ENCODE data around the gene CETN3.

CETN3 gene

DNA sequence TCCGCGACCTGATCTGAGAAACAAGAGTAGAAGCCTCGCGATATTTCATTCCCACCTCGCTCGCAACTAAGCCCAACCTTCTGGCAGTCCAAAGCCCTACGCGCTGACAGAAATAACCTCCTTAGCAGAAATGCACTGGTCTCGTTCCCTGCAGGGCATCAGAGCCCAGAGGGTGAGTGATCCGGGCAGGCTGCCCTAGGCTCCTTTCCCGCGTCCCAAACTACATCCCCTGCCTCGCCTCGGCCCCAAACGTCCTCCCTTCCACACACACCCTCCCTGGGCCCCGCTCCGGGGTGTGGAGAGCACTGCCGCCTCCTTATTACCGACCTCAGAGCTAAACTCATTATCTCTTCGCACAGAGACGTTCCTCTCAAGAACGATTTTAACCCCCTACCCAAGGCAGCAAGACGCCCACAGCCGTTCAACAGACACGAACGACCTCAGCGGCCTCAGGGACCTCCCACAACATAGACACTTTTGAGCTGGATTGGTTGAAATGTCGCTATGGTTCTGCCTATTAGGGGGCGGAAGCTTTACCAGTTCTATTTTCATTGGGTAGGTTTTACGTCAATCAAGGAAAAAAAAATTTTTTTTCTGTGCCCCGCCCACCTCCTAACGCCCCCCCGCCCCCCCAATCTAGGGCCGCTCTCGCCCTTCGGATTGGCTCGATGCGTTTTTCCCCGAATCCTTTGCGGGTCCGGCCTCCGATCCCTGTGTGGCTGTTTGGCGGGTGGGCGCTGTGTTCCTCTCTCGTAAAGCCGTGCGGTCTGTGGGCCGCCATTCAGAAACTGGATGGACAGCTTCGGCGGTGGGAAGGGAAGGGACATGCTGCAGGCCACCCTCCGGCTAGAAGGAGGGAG lies at the start of gene CETN3:
Gene CETN3, minus strand, starts transcription at position 439 of the 860 bp plus-strand sequence. Its CDS starts 95 bp downstream, at position 344.
- Histone ChIP-seq H4K20me1 (ENCODE audit: insufficient read depth, low read length) (no peaks in the 10 kb centered on the region), H3K4me2 (ENCODE audit: low read depth, low read length) (peak within 1 kb of the TSS; percentile 70), H2AFZ (ENCODE audit: low read length) (peak within 1 kb of the TSS; percentile 97), H3K79me2 (ENCODE audit: low read length) (peaks cover 10% of the 10 kb centered on the region), H3K4me3 (ENCODE audit: low read length) (peak within 1 kb of the TSS; percentile 99), H3K36me3 (replicated peaks; ENCODE audit: insufficient read depth, low read length) (no peaks in the 10 kb centered on the region), H3K9me2 (replicated peaks; ENCODE audit: insufficient read depth, low read length) (no peaks in the 10 kb centered on the region), H3K9ac (ENCODE audit: low read length) (peak within 1 kb of the TSS; percentile 98), H3K9me3 (replicated peaks; ENCODE audit: insufficient read depth, low read length) (no peaks in the 10 kb centered on the region), H3F3A (ENCODE audit: insufficient read depth, low read length) (peaks cover 10% of the 10 kb centered on the region), H3K27me3 (replicated peaks; ENCODE audit: insufficient read depth, low read length) (no peaks in the 10 kb centered on the region), H3K4me1 (ENCODE audit: low read length) (no peaks in the 10 kb centered on the region), H3K27ac (ENCODE audit: low read length) (peak within 1 kb of the TSS; percentile 93)
- DNase-seq: peak; percentile 93
- TF ChIP-seq, protein P1, sequence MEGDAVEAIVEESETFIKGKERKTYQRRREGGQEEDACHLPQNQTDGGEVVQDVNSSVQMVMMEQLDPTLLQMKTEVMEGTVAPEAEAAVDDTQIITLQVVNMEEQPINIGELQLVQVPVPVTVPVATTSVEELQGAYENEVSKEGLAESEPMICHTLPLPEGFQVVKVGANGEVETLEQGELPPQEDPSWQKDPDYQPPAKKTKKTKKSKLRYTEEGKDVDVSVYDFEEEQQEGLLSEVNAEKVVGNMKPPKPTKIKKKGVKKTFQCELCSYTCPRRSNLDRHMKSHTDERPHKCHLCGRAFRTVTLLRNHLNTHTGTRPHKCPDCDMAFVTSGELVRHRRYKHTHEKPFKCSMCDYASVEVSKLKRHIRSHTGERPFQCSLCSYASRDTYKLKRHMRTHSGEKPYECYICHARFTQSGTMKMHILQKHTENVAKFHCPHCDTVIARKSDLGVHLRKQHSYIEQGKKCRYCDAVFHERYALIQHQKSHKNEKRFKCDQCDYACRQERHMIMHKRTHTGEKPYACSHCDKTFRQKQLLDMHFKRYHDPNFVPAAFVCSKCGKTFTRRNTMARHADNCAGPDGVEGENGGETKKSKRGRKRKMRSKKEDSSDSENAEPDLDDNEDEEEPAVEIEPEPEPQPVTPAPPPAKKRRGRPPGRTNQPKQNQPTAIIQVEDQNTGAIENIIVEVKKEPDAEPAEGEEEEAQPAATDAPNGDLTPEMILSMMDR (IDR thresholded peaks at IDR 0.05; ENCODE audit: low read length): no peak
- TF ChIP-seq EZH2 (optimal IDR thresholded peaks at IDR 0.05; ENCODE audit: low read depth, low read length) (no peak), EZH2phosphoT487 (IDR thresholded peaks at IDR 0.05; ENCODE audit: low read length) (no peak)

DNA sequence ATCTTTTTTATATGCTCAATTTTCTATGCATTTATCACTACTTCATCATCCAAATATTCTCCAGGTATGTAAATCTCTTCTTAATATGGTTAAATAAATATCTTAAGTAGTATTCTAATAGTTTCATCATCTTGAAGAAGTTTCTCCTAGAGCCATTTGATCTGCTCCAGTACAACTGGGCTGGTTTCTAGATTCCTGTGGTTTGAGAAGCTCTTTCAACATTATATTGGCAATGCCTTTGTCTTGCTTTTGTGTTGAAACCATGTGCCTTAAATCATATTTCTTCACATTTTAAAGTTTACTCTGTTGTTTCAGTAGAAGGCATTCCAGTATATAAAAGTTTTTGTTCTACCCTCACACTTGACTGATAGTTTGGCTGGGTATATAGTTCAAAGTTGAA lies 37.4 kb upstream of the CETN3 start:
- Histone ChIP-seq H3K4me3 (ENCODE audit: low read length) (no peak overlapping the region), H4K20me1 (ENCODE audit: insufficient read depth, low read length) (no peaks in the 10 kb centered on the region), H3K36me3 (replicated peaks; ENCODE audit: insufficient read depth, low read length) (no peaks in the 10 kb centered on the region), H3K9me3 (replicated peaks; ENCODE audit: insufficient read depth, low read length) (no peaks in the 10 kb centered on the region), H3K9me2 (replicated peaks; ENCODE audit: insufficient read depth, low read length) (no peaks in the 10 kb centered on the region), H3K4me1 (ENCODE audit: low read length) (no peaks in the 10 kb centered on the region), H3K9ac (ENCODE audit: low read length) (no peak overlapping the region), H3F3A (ENCODE audit: insufficient read depth, low read length) (no peaks in the 10 kb centered on the region; the same call in 1 of the 2 replicates), H3K79me2 (ENCODE audit: low read length) (no peaks in the 10 kb centered on the region), H3K27ac (ENCODE audit: low read length) (no peak overlapping the region), H3K4me2 (ENCODE audit: low read depth, low read length) (no peak overlapping the region), H3K27me3 (replicated peaks; ENCODE audit: insufficient read depth, low read length) (no peaks in the 10 kb centered on the region), H2AFZ (ENCODE audit: low read length) (no peak overlapping the region)
- DNase-seq: no peak
- no peak for TF ChIP-seq EZH2phosphoT487 (IDR thresholded peaks at IDR 0.05; ENCODE audit: low read length)
- no peak for TF ChIP-seq EZH2 (optimal IDR thresholded peaks at IDR 0.05; ENCODE audit: low read depth, low read length)
- TF ChIP-seq, protein P1 (IDR thresholded peaks at IDR 0.05; ENCODE audit: low read length): no peak

- H3K4me2 ChIP-seq (ENCODE audit: low read depth, low read length): peak overlapping the region; percentile 58; the same call in 1 of the 2 replicates
- H3K9me2 ChIP-seq (replicated peaks; ENCODE audit: insufficient read depth, low read length): no peaks in the 10 kb centered on the region
- no peak overlapping the region for H3K4me3 ChIP-seq (ENCODE audit: low read length)
- H3K36me3 ChIP-seq (replicated peaks; ENCODE audit: insufficient read depth, low read length): no peaks in the 10 kb centered on the region
- H3K9ac ChIP-seq (ENCODE audit: low read length): no peak overlapping the region
- no peaks in the 10 kb centered on the region for H3F3A ChIP-seq (ENCODE audit: insufficient read depth, low read length)
- no peaks in the 10 kb centered on the region for H3K79me2 ChIP-seq (ENCODE audit: low read length)
- no peak for DNase-seq
- no peak overlapping the region for H2AFZ ChIP-seq (ENCODE audit: low read length)
- TF ChIP-seq EZH2 (optimal IDR thresholded peaks at IDR 0.05; ENCODE audit: low read depth, low read length): no peak
- TF ChIP-seq EZH2phosphoT487 (IDR thresholded peaks at IDR 0.05; ENCODE audit: low read length): no peak
- TF ChIP-seq, protein P1 (IDR thresholded peaks at IDR 0.05; ENCODE audit: low read length): no peak
- H3K9me3 ChIP-seq (replicated peaks; ENCODE audit: insufficient read depth, low read length): no peaks in the 10 kb centered on the region
- H4K20me1 ChIP-seq (ENCODE audit: insufficient read depth, low read length): no peaks in the 10 kb centered on the region
- H3K4me1 ChIP-seq (ENCODE audit: low read length): no peaks in the 10 kb centered on the region
- H3K27ac ChIP-seq (ENCODE audit: low read length): no peak overlapping the region
- H3K27me3 ChIP-seq (replicated peaks; ENCODE audit: insufficient read depth, low read length): no peaks in the 10 kb centered on the region
These were observed 31.1 kb upstream of the CETN3 start for GRCh38 chr5:90440644-90441043.
